Adrenal gland (tissue), 12 donors: ENCODE measurements around the gene PLSCR5. TPM values are rescaled to one million over a fixed set of nuclear protein-coding genes. Genes with fewer than 3 reads are reported as not detected.
A peak's percentile ranks its signal among the peaks of the same experiment; 100 is the strongest.

ENCODE experiments used
- DNase-seq, 7 donors: peaks; one replicate each; pipeline ENCODE4 v3.0.0-alpha.2; 2019 to 2020
- H3K27ac ChIP-seq, 5 donors: fragments of 200-600 bp; sonication (generic) in 4 of 5; 1 replicate in 3 of 5; 2 replicates in 2 of 5; pipeline versions ENCODE4 v1.5.1 to v1.8.0; 2016 to 2020; ENCODE audit warnings: mild to moderate bottlenecking in 1 of 5
- H3K27me3 ChIP-seq: fragments of 200-600 bp; 2 replicates; pipeline ENCODE4 v1.8.0; 2021
- H3K36me3 ChIP-seq, 2 donors: fragments of 200-600 bp; replicated peaks in 1 of 2; 1 replicate in 1 of 2; 2 replicates in 1 of 2; pipeline versions ENCODE4 v1.5.1 to v1.8.0; 2018 to 2022
- H3K4me1 ChIP-seq, 2 donors: fragments of 200-600 bp; replicated peaks in 1 of 2; 1 replicate in 1 of 2; 2 replicates in 1 of 2; pipeline versions ENCODE4 v1.5.1 to v1.8.0; 2018 to 2021
- H3K4me3 ChIP-seq, 4 donors: fragments of 200-600 bp; sonication (generic) in 3 of 4; one replicate each; pipeline ENCODE4 v1.5.1; 2016 to 2018
- H3K9me3 ChIP-seq, 3 donors: fragments of 200-600 bp; sonication (generic) in 1 of 3; replicated peaks in 1 of 3; 1 replicate in 2 of 3; 2 replicates in 1 of 3; pipeline versions ENCODE4 v1.5.1 to v1.8.0; 2016 to 2021
- CTCF ChIP-seq, 6 experiments: fragments of 450-650 bp in 4 of 6; fragments of 200-600 bp in 2 of 6; sonication (generic) in 1 of 6; IDR thresholded peaks; 1 replicate in 5 of 6; 2 replicates in 1 of 6; pipeline versions ENCODE4 v1.5.1 to v1.8.0; 2016 to 2021; ENCODE audit warnings: antibody characterized with exemption in 6 of 6, mild to moderate bottlenecking in 2 of 6, moderate library complexity in 1 of 6
- POLR2A ChIP-seq, 2 donors: fragments of 450-650 bp; IDR thresholded peaks; one replicate each; pipeline ENCODE4 v1.6.1; 2017; ENCODE audit warnings: antibody characterized with exemption in 2 of 2, mild to moderate bottlenecking in 2 of 2, moderate library complexity in 1 of 2
- WGBS, 4 donors: extraction: QIAGEN DNeasy Blood & Tissue Kit in 2 of 4; methylation state at CpG; one replicate each; pipeline versions ENCODE4 v1.1.5 to v1.1.7; 2013 to 2017; 5-methylcytosine and 5-hydroxymethylcytosine counted together
- intact Hi-C, 2 donors: fragments of 100-400 bp; cut with DNase I; formaldehyde crosslinking; loops; one replicate each; pipeline versions ENCODE4 v1.14.1 to v1.15.0; 2022 to 2023
- polyA plus RNA-seq, 3 donors: library from polyadenylated mRNA; stranded (reverse); fragments of 200-250 nt in 2 of 3; fragments of 350-450 nt in 1 of 3; fragmentation: Illumina TruSeq in 1 of 3; extraction: RNeasy Lipid Tissue Mini Kit (QIAGEN cat#74804) in 1 of 3; gene quantifications; one replicate each; pipeline ENCODE4 v1.2.3, GENCODE V29; 2013 to 2014
- total RNA-seq, 9 donors: library from RNA; depleted of rRNA in 4 of 9; stranded (reverse); fragments of >200 nt in 4 of 9; fragments of 120-200 nt in 1 of 9; fragmentation: NEBNext Ultra II Directional in 1 of 9; extraction: Animal tissue kit (Norgen Biotek cat#: 25700) in 1 of 9; gene quantifications; one replicate each; pipeline versions ENCODE4 v1.1.0 to v1.2.4, GENCODE V29; 2013 to 2023
- donor health status: healthy with polysubstance abuse.
- donor health status: Bipolar disorder and iron deficiency.
- donor health status: DM: yes; HTN: yes; CAD: no.
- donor health status: DM: no; HTN: no; CAD: no.
- donor health status: DM: no; HTN: no; CAD: no.
- donor health status: DM: yes; HTN: yes; CAD: no.

PLSCR5 gene
- total and polyA plus RNA-seq, 12 donors = not detected

GRCh38 chr3:146543461-146544001, 61.6 kb downstream of the PLSCR5 start:
- intact Hi-C loops = no loop called here
- WGBS, 4 donors = 11 to 17% (median 11%) methylated on average over 8 to 10 of the region's 10 CpGs
- H3K27me3 ChIP-seq = no peaks in the 10 kb centered on the region
- no peaks in the 10 kb centered on the region for H3K36me3 ChIP-seq
- peak overlapping the region; percentile 52 to 93 (median 82) for H3K4me3 ChIP-seq
- H3K9me3 ChIP-seq = no peaks in the 10 kb centered on the region
- H3K27ac ChIP-seq = peak overlapping the region; percentile 90 to 98 (median 97)
- H3K4me1 ChIP-seq = peaks cover 0 to 47% of the 10 kb centered on the region in 2 donors
- TF ChIP-seq CTCF (IDR thresholded peaks at IDR 0.05) (no peak), POLR2A (IDR thresholded peaks at IDR 0.05) (no peak)
- DNase-seq = peak in 5 of 7 donors; percentile 23 to 57 (median 35)

GRCh38 chr3:146542978-146543377, 62.2 kb downstream of the PLSCR5 start:
- Histone ChIP-seq H3K36me3 (no peaks in the 10 kb centered on the region), H3K27me3 (no peaks in the 10 kb centered on the region), H3K4me1 (peaks cover 0 to 53% of the 10 kb centered on the region in 2 donors), H3K9me3 (no peaks in the 10 kb centered on the region), H3K27ac (peak overlapping the region in 4 of 5 donors; percentile 93 to 98 (median 98)), H3K4me3 (peak overlapping the region in 1 of 4 donors; percentile 83)
- intact Hi-C loops = no loop called here
- no peak for DNase-seq
- TF ChIP-seq POLR2A (IDR thresholded peaks at IDR 0.05) (no peak), CTCF (IDR thresholded peaks at IDR 0.05) (no peak)
- 49 to 57% (median 54%) methylated on average over 2 of the region's 2 CpGs for WGBS, 4 donors

- peak overlapping the region in 1 of 4 donors; percentile 83 for H3K4me3 ChIP-seq
- WGBS, 4 donors = 39 to 73% (median 64%) methylated on average over 2 of the region's 2 CpGs
- TF ChIP-seq CTCF (IDR thresholded peaks at IDR 0.05) (no peak), POLR2A (IDR thresholded peaks at IDR 0.05) (no peak)
- intact Hi-C loops = no loop called here
- H3K27ac ChIP-seq = peak overlapping the region in 2 of 5 donors; percentile 70 to 97
- no peaks in the 10 kb centered on the region for H3K36me3 ChIP-seq
- peak in 2 of 7 donors; percentile 26 to 29 for DNase-seq
- H3K9me3 ChIP-seq = no peaks in the 10 kb centered on the region
- H3K4me1 ChIP-seq = peaks cover 0 to 57% of the 10 kb centered on the region in 2 donors
- no peaks in the 10 kb centered on the region for H3K27me3 ChIP-seq
These were observed 63.0 kb downstream of the PLSCR5 start for GRCh38 chr3:146542179-146542578.

- Histone ChIP-seq H3K27me3 (no peaks in the 10 kb centered on the region), H3K27ac (peak overlapping the region in 2 of 5 donors; percentile 31 to 97), H3K9me3 (no peaks in the 10 kb centered on the region), H3K4me1 (peaks cover 0 to 69% of the 10 kb centered on the region in 2 donors), H3K4me3 (peak overlapping the region in 1 of 4 donors; percentile 83), H3K36me3 (no peaks in the 10 kb centered on the region)
- no peak for DNase-seq
- 83 to 86% (median 84%) methylated on average over 1 of the region's 1 CpG for WGBS, 4 donors
- TF ChIP-seq CTCF (IDR thresholded peaks at IDR 0.05) (no peak), POLR2A (IDR thresholded peaks at IDR 0.05) (no peak)
- intact Hi-C loops = no loop called here
These were observed 64.2 kb downstream of the PLSCR5 start for GRCh38 chr3:146540978-146541377.
